HCEC 1CT (cell line): ENCODE results near the gene STX1A.

Experiments used
- DNase-seq: peaks from one replicate; pipeline ENCODE4 v3.0.0-alpha.2; 2017

STX1A gene

DNA sequence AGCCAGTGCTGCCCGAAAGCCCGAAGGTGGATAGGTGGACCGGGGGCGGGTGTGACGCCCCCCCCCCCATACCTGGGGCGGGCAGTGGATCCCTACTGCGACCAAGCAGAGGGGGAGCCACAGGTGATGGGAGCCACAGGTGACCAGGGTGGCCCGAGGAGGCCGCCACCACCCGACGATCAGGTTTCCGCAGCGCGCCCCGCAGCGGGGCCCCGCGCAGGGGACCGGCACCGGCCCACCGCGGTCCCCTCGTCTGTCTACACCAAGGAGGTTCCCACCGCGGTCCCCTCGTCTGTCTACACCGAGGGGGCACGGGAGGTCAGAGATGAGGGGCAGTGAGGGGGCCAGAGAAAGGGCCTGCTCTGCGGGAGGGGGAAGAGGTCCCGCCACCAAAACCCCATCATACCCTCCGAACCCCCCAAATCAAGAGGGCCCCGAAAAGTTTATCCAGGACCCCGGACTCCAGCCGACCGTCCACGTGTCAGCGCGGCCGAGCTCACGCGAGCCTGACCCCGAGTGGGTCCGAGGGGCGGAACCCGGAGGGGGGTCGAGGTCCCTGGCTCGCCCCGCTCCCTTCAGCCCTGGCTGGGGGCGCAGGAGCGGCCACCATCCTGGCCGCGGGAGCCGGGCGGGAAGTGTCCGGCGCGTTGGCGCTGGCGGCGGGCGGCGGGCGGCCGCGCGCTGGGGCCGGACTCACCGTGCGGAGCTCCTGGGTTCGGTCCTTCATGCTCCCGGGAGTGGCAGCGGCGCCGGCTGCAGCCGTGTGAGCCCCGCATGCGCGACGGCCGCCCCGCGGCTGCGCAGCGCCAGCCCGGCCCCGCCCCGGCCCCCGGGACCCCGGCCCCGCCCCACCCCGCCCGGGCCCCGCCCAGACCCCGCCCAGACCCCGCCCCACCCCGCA is at the start of gene STX1A:
STX1A (minus strand) TSS at position 765 of the 901 bp plus-strand sequence; CDS start at position 727, 38 bp downstream.
- DNase-seq = peak; percentile 76

DNA sequence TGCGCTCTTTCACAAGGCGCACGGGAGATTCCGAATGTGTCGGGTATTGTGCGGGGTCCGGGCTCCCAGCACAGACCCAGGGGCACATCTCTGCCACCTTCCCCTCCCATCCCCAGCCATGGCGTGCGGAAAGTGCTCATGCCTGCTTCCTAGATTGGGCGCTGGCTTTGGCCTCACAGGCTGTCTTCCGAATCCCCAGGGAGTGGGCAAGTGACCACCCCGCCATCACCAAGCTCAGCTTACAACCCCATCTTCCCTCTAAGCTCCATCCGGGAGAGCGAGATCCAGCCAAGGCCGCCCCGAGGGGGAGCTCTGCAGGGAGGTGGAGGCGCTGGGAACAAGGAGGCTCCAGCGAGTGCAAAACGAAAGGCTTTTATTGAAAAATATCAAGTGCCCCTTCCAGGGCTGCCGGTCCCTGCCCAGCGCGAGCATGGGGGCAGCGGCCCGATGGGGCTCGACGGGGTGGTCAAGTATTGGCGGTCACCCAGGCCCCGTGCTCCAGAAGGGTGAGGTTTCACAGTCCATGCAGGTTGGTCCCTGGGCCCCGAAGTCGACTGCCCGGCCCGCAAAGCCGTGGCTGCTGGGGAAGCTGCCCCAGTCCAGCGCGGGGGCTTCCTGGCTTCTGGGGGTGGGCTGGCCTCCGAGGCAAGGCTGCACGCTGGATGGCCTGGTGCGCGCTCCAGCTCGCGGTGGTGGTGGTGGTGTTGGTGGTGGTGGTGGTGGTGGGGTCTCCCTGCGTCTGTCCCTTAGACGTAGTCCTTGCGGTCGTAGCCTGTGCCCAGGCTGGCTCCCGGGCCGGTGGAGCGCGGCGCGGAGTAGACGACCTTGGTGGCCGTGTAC is 49.4 kb upstream of the STX1A start:
- DNase-seq = no peak

DNA sequence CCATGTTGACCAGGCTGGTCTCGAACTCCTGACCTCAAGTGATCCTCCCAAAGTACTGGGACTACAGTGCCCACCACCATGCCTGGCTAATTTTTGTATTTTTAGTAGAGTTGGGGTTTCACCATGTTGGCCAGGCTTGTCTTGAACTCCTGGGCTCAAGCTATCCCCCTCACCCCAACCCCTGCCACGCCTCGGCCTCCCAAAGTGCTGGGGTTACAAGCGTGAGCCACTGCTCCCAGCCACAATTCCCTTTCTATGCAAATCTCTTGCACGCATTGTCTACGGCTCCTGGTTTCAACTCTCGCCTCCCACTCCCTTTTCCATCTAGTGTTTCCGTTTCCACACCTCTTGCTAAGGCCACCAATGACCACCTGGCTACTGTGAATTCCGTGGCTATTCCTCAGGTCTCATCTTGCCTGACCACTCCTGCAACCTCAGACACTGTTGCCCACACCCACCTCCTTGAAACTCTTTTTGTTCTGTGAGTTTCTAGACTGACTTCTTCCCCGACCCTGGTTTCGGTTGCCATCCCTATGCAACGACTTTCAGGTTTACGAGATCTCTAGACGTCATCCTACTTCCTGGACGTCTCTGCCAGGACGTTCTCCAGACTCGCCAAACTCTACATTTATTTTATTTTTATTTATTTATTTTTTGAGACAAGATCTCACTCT is 47.2 kb upstream of the STX1A start:
- no peak for DNase-seq

DNA sequence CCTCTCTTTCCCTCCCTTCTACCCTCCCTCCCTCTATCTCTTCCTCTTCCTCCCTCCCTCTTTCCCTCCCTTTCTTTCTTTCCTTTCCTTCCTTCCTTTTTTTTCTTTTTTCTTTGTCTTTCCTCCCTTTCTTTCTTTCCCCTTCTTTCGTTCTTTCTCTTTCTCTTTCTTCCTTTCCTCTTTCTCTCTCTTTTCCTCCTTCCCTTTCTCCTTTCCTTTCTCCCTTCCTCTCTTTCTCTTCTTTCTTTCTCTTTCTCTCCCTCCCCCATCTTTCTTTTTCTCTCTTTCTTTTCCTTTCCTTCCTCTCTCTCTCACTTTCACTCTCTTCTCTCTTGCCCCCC is 43.2 kb upstream of the STX1A start:
- DNase-seq = no peak

DNA sequence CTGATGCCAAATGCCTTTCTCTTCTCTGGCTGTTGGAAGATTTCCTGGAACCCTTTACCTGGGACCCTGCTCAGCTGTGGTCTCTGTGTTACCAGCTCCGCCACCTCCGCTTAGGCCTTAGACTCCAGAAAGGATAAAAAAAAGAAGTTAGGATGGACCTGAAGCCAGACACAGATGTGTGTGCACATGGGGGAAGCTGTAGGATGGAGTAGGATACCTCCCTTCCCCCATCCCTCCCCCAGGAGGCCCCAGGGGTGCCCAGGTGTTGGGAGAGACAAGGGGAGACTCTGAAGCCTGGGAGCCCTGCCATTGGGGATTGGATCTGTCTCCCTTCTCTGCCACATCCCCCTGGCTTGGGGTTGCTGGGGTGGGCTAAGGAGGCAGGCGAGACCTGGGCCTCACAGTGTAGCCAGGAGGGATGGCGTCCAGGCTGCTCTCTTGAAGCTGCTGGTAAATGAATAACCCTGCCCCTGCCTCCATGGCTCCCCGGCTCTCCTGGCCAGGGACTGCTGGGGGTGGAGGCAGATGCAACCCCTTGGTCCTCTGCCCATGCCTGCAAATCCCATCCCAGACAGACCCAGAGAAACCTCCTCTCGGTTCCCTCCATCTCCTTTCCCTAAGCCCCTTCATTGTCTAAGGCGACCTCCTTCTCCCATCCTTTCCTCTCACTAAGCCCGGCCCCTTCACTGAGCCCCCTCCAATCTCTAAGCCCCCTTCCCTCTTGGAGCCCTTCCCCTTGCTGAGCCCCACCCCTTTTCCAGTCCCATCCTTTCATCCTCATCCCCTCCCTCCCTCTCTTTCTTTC is 42.6 kb upstream of the STX1A start:
- no peak for DNase-seq

DNA sequence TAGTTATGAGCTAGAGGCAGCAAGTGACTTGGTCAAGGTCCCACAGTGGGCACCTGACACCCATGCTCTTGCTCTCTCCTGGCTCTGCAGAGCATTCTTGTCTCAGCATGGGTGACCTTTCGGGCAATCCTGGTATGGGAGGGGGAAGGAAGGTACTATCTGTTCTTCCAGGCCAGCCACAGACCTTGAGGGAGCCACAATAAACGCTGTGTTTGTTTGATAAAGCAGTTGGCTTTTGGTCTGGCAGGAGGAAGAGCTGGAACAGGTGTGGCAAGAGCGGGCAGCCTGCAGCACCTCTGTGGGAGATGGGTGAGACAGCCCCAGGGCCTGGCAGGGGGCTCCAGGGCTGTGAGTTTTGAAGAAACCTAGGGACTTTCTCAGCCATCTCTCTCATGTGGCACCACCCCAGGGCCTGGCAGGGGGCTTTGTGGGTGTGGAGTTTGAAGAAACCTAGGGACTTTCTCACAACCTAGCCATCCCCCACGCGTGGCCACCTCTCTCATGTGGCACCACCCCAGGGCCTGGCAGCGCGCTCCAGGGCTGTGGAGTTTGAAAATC is 39.2 kb upstream of the STX1A start:
- no peak for DNase-seq

DNA sequence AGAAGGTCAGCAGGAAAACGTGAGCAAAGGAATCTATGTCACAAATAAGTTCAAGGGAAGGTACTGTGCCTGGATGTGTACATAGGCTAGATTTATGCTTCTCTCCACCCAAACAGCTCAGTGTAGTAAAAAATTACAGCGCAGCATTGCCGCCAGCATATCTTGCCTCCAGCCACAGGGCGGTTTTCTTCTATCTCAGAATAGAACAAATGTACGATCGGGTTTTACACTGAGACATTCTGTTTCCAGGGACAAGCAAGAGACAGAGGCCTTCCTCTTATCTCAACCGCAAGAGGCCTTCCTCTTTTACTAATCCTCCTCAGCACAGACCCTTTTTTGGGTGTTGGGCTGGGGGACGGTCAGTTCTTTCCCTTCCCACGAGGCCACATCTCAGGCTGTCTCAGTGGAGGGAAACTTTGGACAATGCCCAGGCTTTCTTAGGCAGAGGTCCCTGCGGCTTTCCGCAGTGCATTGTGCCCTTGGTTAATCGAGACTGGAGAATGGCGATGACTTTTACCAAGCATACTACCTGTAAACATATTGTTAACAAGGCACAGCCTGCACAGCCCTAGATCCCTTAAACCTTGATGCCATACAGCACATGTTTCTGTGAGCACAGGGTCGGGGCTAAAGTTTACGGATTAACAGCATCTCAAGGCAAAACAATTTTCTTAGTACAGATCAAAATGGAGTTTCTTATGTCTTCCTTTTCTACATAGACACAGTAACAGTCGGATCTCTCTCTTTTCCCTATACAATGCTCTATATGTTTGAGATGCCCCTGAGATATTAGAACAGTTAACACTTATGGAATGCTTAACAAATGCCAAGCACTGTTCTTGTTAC is 30.7 kb upstream of the STX1A start:
- DNase-seq = no peak

DNA sequence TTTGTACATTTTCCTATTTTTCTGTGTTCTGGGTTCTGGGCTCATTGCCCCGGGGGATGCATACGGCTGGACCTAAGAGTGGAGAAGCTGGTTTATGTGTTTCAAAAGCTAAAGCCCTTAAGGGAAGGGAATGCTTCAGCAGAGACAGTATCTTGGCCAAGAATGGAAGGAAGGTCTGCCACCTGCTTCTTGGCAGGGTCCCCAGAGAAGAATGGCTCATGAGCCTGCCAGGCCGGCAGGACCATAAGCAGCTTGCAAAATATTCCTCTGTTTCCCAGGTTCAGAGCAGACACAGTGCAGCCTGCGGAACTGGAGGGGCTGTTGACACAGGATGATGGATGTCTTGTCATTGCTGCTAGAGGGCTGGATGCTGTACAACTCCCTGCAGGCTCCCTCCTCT is 26.9 kb upstream of the STX1A start:
- no peak for DNase-seq

DNA sequence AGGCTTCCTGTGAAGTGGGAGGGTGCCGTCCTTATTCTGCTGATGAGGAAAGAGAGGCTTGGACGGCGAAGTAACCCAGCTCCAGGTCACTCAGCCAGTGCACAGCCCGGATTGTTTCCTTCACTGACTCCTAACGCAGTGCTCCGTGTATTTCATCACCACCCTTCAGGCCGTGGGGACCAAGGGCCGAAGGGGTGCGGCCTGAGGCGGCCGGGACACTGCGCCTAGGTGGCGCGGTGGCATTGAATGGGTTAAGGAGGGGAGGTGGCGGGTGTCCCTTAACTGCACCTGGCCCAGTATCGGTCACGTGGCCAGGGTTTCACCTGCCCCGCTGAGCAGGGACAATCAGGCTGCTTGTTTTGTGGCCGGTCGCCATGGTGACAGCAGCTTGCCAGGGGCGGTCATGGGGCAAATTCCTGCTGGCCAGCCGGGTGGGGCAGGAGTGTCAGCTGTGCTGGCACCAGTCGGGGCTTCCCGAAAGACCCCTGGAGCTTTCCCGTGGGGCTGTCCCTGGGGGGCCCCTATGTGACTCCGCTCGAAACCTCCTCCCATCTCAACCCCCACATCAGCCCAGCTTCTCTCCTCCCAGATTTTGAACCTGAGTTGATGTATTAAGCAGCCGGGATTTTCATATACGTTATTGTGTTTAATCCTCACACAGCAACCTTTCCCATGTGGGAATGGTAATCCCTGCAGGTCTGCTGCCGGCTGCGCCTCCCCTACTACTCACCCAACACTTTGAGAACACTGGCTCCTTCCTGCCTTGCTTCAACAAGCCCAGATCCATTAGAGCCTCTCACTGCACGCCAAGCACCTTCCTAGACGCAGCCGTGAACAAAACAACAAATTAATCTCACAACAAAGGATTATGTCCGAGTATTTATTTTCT is 23.5 kb upstream of the STX1A start:
- no peak for DNase-seq

DNA sequence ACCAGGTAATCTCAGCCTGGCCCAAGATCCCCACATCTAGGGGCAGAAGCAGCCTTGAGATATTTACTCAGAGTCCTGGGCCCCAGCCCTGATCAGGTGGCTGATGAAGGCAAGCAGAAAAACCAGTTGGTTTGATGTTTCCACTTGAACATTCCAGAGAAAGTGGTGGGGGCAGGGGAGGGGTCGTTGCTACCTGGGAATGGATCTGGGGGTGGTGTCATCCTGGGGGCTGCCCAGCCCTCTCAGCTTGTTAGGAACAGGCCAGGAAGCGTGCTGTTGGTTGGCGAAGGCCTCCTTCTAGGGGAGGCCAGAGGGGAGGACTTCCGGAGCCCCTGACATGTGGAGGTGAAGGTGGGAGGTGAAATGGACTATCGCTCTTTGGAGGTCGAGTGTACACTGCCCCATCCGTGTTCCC is 22.9 kb upstream of the STX1A start:
- no peak for DNase-seq

DNA sequence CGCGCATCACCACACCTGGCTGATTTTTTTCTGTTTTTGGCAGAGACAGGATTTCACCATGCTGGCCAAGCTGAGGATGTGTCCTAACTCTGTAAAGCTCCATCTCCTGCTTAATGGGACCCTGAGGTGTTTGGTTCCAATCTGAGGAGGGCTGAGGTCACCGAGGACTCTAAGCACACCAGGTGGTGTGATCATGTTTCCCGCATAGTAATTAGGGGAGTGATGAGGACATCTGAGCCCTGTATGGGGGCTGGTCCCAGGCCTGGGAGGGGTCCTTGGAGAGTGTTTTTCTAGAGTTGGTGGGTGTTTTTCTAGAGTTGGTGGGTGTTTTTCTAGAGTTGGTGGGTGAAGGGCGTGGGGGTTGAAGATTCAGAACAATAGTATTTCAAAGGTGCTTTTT is 22.1 kb upstream of the STX1A start:
- no peak for DNase-seq

DNA sequence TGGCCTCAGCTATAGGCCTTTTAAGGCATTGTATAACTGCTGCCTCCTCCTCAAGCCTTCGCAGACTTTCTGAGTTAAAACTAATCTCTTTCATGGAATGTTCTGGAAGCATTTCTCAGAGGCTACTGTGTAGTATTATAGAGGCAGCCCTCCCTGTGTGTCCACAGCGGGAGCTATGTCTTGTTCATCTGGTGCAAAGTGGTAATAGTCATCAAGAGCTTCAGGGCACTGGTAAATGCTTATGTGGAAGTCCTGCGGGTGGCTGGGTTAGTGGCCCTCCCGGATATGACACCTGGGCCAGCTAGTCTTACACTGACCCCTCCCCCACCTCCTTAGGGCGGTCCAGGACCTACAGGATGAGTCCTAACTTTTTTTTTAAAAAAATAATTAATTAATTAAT is 21.3 kb upstream of the STX1A start:
- no peak for DNase-seq

DNA sequence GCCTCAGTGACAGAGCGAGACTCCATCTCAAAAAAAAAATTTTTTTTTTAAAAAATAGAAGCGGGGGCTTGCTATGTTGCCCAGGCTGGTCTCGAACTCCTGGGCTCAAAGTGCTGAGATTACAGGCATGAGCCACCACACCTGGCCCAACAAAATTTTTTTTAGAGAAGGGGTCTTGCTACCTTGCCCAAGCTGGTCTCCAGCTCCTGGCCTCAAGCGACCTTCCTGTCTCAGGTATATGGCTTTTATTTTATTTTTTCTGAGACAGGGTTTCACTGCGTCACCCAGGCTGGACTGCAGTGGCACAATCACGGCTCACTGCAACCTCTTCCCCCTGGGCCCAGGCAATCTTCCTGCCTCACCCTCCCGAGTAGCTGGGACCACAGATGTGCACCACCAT is 20.7 kb upstream of the STX1A start:
- no peak for DNase-seq

DNA sequence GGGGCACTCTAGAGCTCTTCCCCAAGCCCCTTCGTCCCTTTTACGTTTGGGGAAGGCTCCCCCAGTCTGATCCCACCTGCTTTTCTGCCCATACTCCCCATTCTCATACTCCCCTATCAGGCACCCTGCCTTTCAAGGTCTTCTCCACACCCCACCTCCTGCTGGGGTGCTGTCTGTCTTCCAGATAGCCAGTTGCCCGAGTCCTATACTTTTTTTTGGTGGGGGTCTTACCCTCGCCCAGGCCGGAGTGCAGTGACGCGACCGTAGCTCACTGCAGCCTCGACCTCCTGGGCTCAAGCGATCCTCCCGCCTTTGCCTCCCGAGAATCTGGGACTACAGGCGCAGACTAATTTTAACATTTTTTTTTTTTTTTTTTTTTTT is 19.9 kb upstream of the STX1A start:
- no peak for DNase-seq

DNA sequence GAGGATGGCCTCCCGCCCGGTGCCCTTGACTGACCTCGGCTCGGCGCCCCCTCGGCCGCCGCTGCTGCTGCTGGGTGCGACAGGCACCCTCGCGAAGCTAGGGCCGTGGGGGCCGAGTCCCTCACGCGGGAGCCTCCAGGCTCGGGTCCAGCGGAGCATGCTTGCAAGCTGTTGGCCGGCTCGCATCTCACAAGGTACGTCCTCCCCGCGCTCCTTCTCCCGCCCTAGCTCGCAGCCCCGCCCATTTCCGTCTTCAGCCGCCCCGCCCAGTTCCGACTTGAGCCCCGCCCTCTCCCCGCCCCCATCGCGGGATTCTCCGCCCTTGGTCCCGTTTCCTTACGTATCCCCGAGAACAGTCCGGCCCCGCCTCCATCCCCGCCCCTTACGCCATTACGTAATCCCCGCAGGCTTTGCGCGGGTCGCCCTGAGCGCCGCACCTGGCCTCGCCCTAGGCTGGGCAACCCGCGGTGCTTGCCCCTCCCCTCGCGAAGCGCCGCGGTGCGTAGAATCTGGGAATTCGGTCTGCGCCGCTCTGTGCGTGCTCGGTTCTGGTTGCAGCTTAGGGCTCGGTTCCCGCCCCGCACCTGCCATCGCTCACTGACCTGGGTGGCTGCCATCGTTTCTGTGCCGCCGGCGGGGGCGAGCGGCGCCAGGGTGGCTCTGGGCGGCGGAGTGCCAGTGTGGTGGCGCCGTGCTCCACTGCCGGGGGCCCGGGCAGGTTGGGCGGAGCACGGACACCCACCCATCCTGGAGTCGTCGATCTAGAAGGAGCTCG is 19.3 kb upstream of the STX1A start, which contains the start of gene ABHD11:
ABHD11 (minus strand) TSS at position 191 of the 775 bp plus-strand sequence; CDS start at position 159, 32 bp downstream.
- peak; percentile 93 for DNase-seq

DNA sequence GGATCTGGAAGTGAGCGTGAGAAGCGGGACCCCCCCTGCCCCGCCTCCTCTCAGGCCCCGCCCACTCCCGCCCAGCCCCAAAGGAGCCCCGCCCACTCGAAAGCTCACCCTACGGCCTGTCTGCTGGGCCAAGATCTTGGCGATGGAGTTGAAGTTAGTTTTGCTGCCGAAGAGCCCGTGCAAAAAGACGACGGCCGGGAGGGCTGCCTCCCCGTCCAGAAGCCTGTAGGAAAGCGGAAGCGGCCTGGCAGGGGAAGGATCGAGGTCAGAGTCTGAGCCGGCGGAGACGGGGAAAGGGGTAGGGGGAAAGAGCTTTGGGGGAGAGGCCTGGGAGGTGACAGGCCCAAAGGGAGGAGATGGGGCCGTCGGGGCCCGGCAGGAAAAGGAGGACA is 18.7 kb upstream of the STX1A start:
- peak; percentile 48 for DNase-seq

DNA sequence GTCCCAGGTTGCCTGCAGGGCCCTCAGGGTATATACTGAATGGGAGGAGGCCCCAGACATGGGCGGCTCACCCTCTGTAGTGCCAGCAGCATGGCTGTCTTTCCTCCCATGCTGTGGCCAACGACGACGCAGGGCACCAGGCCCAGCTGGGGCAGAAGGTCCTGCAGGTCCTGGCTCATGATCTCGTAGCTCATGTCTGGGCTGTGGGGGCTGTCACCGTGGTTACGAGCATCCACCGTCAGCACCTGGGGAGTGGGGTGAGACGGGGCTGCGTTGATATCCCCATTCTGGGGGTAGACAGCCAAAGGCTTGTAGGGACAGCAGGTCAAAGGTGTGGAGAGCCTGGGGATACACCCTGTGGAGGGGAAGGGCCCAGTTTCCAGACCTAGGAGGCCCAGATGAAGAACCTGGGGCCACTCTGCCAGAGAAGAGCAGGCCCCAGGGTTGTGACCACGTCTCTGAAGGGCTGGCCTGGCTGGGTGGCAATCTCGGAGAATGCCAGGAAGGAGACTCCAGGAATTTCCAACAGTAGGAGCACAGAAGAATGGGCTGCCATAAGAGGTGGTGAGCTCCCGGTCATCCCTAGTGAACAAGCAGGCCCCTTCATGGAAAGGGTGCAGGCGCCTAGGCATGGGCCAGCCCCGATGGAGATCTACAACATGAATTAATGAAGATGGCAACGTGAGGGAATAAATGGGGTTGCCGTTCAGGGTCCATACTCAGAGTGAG is 18.2 kb upstream of the STX1A start:
- no peak for DNase-seq

DNA sequence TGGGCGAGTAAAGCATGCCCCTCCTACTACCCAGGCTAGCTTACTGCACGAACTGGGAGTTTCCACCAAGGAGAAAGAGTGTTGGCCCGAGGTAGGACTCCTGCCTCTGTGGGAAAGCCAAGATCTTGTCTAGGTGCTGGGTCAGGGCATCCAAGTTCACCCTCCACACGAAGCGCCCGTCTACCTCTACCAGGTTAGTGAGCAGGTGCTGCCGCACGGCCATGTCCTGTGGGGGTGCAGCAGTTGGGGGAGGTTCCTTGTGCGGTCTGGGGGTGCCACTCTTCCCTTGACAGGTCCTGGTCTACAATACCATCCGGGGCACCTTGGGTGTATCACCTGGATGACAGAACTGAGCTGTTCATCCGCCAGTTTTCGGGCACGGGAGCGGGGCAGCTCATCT is 17.4 kb upstream of the STX1A start:
- no peak for DNase-seq

DNA sequence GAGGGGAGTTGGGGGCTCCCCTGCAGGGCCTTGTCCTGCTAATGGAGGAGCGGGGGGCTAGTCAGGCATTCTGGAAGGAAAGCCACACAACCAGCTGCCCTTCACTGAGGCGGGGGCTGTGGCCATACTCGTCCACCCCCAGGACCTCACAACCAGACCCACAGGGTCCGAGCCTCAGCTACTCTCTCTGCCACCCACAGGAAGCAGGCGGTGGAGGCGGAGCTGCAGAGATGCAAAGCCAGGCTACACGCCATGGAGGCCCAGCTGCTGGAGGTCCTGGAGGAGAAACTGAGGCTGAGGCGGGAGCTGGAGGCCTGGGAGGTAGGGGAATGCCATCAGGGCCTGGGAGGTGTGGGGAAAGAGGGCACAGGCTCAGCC is 16.0 kb upstream of the STX1A start:
- DNase-seq = no peak
